CD4-positive, alpha-beta memory T cell (primary cell): ENCODE measurements around the gene PDE8B. TPM values are rescaled to one million over a fixed set of nuclear protein-coding genes. Genes with fewer than 3 reads are reported as not detected.
A peak's percentile ranks its signal among the peaks of the same experiment; 100 is the strongest.
"Not testable (repeated sequence)": the region's sequence is repeated elsewhere in the genome, so short reads cannot be mapped to it uniquely, and the experiment has no call there.

Source experiments
- CTCF ChIA-PET: fragments of 350-600 bp; sonication (Branson Sonifier 250); formaldehyde crosslinking; loops from one replicate; lab custom pipeline; 2021; ENCODE audit warnings: inconsistent platforms; ENCODE audit not compliant: partially characterized antibody; lab: Charles Lee
- POLR2A ChIA-PET: fragments of 350-600 bp; sonication (Branson Sonifier 250); formaldehyde crosslinking; loops from one replicate; lab custom pipeline; 2021; ENCODE audit not compliant: partially characterized antibody; lab: Charles Lee
- DNase-seq, 5 donors: peaks; one replicate each; pipeline versions ENCODE4 v3.0.0 to v3.0.0-alpha.2; 2020 to 2022; ENCODE audit warnings: mixed read lengths in 1 of 5
- H3K27ac ChIP-seq: one replicate; pipeline ENCODE4 v1.7.0; 2013; ENCODE audit warnings: low read depth, low read length
- H3K27me3 ChIP-seq: 2 replicates; pipeline ENCODE4 v1.7.0; 2013; ENCODE audit warnings: mild to moderate bottlenecking, low read length, moderate library complexity; ENCODE audit not compliant: insufficient read depth
- H3K36me3 ChIP-seq: 2 replicates; pipeline ENCODE4 v1.7.0; 2013; ENCODE audit warnings: mild to moderate bottlenecking, low read length, moderate library complexity; ENCODE audit not compliant: insufficient read depth
- H3K4me1 ChIP-seq: 2 replicates; pipeline ENCODE4 v1.7.0; 2013; ENCODE audit warnings: mild to moderate bottlenecking, low read length, moderate library complexity; ENCODE audit not compliant: insufficient read depth
- H3K4me3 ChIP-seq, 2 donors: one replicate each; pipeline ENCODE4 v1.7.0; 2013; ENCODE audit warnings: low read length in 2 of 2, mild to moderate bottlenecking in 1 of 2
- H3K9me3 ChIP-seq, 2 donors: one replicate each; pipeline ENCODE4 v1.7.0; 2013; ENCODE audit warnings: low read length in 2 of 2, control low read depth in 1 of 2; ENCODE audit not compliant: control insufficient read depth in 1 of 2
- H3K27ac Mint-ChIP-seq, 7 donors: one replicate each; pipeline ENCODE4 v1.8.0; 2020 to 2021; ENCODE audit warnings: mixed read lengths in 7 of 7, mild to moderate bottlenecking in 6 of 7, inconsistent platforms in 3 of 7, moderate library complexity in 3 of 7
- H3K27me3 Mint-ChIP-seq, 2 donors: one replicate each; pipeline ENCODE4 v1.8.0; 2020 to 2021; ENCODE audit warnings: mixed read lengths in 2 of 2
- H3K36me3 Mint-ChIP-seq, 2 donors: one replicate each; pipeline ENCODE4 v1.8.0; 2020 to 2021; ENCODE audit warnings: mixed read lengths in 2 of 2, inconsistent platforms in 1 of 2, mild to moderate bottlenecking in 1 of 2
- H3K4me1 Mint-ChIP-seq, 4 donors: one replicate each; pipeline ENCODE4 v1.8.0; 2020 to 2021; ENCODE audit warnings: mixed read lengths in 4 of 4, mild to moderate bottlenecking in 1 of 4
- H3K4me3 Mint-ChIP-seq, 8 donors: one replicate each; pipeline ENCODE4 v1.8.0; 2020 to 2021; ENCODE audit warnings: mixed read lengths in 8 of 8, mild to moderate bottlenecking in 7 of 8, moderate library complexity in 6 of 8, inconsistent platforms in 3 of 8
- H3K9me3 Mint-ChIP-seq, 8 donors: one replicate each; pipeline ENCODE4 v1.8.0; 2020 to 2021; ENCODE audit warnings: mixed read lengths in 8 of 8, mild to moderate bottlenecking in 5 of 8, inconsistent platforms in 3 of 8, moderate library complexity in 1 of 8
- intact Hi-C: fragments of 100-400 bp; cut with micrococcal nuclease; formaldehyde crosslinking; loops from one replicate; pipeline ENCODE4 v1.15.1; 2023
- polyA plus RNA-seq, 2 donors: library from polyadenylated mRNA; unstranded; fragments of 300-500 nt; fragmentation: Illumina TruSeq; gene quantifications; one replicate each; pipeline ENCODE4 v1.2.3, GENCODE V29; 2021
- total RNA-seq, 2 experiments: library from RNA; stranded (reverse); gene quantifications; one replicate each; pipeline ENCODE4 v1.2.3, GENCODE V29; 2021

PDE8B gene
- total and polyA plus RNA-seq, 4 experiments from 2014 or later = 0.26 TPM; not detected in 3

DNA sequence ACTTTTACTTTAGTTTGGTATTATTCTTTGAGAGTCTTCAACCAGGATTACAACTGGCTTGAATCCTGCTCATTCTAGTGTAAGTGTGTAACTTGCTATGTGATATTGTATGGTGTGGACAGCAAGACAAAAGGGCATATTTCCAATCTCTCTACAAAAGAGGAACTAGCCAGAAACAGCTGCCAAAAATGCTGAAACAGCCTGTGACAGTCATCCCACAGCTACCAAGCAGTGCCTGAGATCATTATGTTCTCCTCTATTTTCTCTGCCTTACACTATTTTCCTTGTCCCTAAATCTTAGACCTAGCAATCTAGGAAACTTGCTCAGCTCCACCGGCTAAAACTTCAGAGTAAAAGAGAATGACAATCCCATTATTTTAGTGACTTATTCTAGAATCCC, 238.8 kb downstream of the PDE8B start:
- H3K27ac Mint-ChIP-seq = no peak overlapping the region
- H3K4me1 ChIP-seq = no peaks in the 10 kb centered on the region
- no peak overlapping the region for H3K4me3 Mint-ChIP-seq
- ChIA-PET POLR2A (no interaction called here), CTCF (no interaction called here)
- peaks cover 0 to 2% (median 0%) of the 10 kb centered on the region in 4 donors for H3K4me1 Mint-ChIP-seq
- H3K27ac ChIP-seq = no peak overlapping the region
- no peak overlapping the region for H3K4me3 ChIP-seq
- no peaks in the 10 kb centered on the region for H3K27me3 ChIP-seq
- peaks cover 0 to 3% (median 2%) of the 10 kb centered on the region in 8 donors for H3K9me3 Mint-ChIP-seq
- intact Hi-C loops = no loop called here
- no peaks in the 10 kb centered on the region for H3K27me3 Mint-ChIP-seq
- H3K36me3 ChIP-seq = no peaks in the 10 kb centered on the region
- no peaks in the 10 kb centered on the region for H3K9me3 ChIP-seq
- H3K36me3 Mint-ChIP-seq = peaks cover 54 to 74% of the 10 kb centered on the region in 2 donors
- no peak for DNase-seq

DNA sequence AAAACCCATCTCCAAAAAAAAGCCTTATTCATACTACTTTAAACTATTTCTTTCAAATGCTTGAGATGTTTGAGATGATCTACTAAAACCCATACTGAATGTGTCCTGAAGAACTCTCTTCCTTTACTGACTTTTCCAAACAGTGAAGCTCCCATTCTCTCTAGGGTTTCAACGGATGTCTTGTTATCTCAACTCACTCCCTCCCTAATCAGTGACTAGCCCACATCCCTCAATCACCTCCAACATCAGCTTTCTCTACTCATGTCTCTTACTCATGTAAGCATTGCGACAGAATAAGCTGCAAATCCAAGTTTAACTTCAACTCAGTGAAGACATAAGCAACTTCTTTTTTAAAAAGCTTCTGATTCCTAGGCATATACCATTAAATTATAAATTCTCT, 239.5 kb downstream of the PDE8B start:
- peaks cover 49 to 72% of the 10 kb centered on the region in 2 donors for H3K36me3 Mint-ChIP-seq
- peaks cover 0 to 3% (median 2%) of the 10 kb centered on the region in 8 donors for H3K9me3 Mint-ChIP-seq
- Histone ChIP-seq H3K27ac (no peak overlapping the region), H3K4me3 (no peak overlapping the region), H3K36me3 (no peaks in the 10 kb centered on the region), H3K27me3 (no peaks in the 10 kb centered on the region), H3K9me3 (no peaks in the 10 kb centered on the region), H3K4me1 (no peaks in the 10 kb centered on the region)
- H3K4me1 Mint-ChIP-seq = peaks cover 0 to 2% (median 0%) of the 10 kb centered on the region in 4 donors
- POLR2A ChIA-PET = no interaction called here
- intact Hi-C loops = no loop called here
- no peak overlapping the region for H3K4me3 Mint-ChIP-seq
- no peak for DNase-seq
- CTCF ChIA-PET = no interaction called here
- H3K27ac Mint-ChIP-seq = no peak overlapping the region
- H3K27me3 Mint-ChIP-seq = no peaks in the 10 kb centered on the region

GRCh38 chr5:77452351-77452750, 241.9 kb downstream of the PDE8B start:
- Mint-ChIP-seq H3K27me3 (no peaks in the 10 kb centered on the region), H3K4me3 (no peak overlapping the region), H3K27ac (no peak overlapping the region), H3K9me3 (peaks cover 0 to 4% (median under 1%) of the 10 kb centered on the region in 8 donors), H3K36me3 (peaks cover 29 to 56% of the 10 kb centered on the region in 2 donors), H3K4me1 (no peaks in the 10 kb centered on the region)
- H3K4me3 ChIP-seq = no peak overlapping the region
- no peaks in the 10 kb centered on the region for H3K27me3 ChIP-seq
- H3K4me1 ChIP-seq = no peaks in the 10 kb centered on the region
- no peak overlapping the region for H3K27ac ChIP-seq
- H3K9me3 ChIP-seq = no peaks in the 10 kb centered on the region
- H3K36me3 ChIP-seq = no peaks in the 10 kb centered on the region
- ChIA-PET POLR2A (no interaction called here), CTCF (no interaction called here)
- DNase-seq = no peak
- intact Hi-C loops = no loop called here

- DNase-seq = no peak
- Mint-ChIP-seq H3K27ac (no peak overlapping the region), H3K36me3 (peaks cover 18 to 41% of the 10 kb centered on the region in 2 donors), H3K4me1 (no peaks in the 10 kb centered on the region), H3K9me3 (peaks cover 0 to 2% (median 0%) of the 10 kb centered on the region in 8 donors), H3K27me3 (no peaks in the 10 kb centered on the region), H3K4me3 (no peak overlapping the region)
- no peaks in the 10 kb centered on the region for H3K36me3 ChIP-seq
- intact Hi-C loops = no loop called here
- no peaks in the 10 kb centered on the region for H3K4me1 ChIP-seq
- no peaks in the 10 kb centered on the region for H3K9me3 ChIP-seq
- H3K4me3 ChIP-seq = no peak overlapping the region
- H3K27ac ChIP-seq = no peak overlapping the region
- ChIA-PET POLR2A (no interaction called here), CTCF (interaction anchor here (1.0 kb wide), 1 partner anchor 38 kb away, joined by 4 read pairs; the partner anchor contains the start of gene WDR41)
- no peaks in the 10 kb centered on the region for H3K27me3 ChIP-seq
Measured at GRCh38 chr5:77454123-77454522, 243.6 kb downstream of the PDE8B start.

- POLR2A ChIA-PET = no interaction called here
Measured at GRCh38 chr5:77461287-77461686, 250.8 kb downstream of the PDE8B start.

DNA sequence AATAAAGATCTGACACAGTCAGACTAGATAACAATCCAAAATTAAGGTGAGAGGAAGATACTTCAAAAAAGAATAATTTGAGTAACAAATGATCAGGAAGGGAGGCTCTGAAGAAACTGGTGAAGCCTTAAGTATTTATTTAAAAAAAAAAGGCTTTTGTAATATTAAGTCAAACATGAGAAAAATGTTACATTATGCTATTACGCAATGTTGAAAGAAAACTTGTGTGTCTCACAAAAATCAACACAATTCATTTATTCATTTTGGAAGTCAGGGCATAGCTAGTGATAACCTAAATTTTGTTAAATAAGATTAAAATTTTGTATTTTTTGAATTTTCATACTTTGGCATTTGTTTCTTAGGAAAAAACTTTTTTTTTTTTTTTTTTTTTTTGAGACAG, 253.4 kb downstream of the PDE8B start:
- no peak for DNase-seq
- Histone ChIP-seq H3K27me3 (no peaks in the 10 kb centered on the region), H3K27ac (no peak overlapping the region), H3K36me3 (no peaks in the 10 kb centered on the region), H3K4me1 (no peaks in the 10 kb centered on the region), H3K4me3 (no peak overlapping the region), H3K9me3 (no peaks in the 10 kb centered on the region)
- CTCF ChIA-PET = no interaction called here
- H3K36me3 Mint-ChIP-seq = peaks cover 14 to 21% of the 10 kb centered on the region in 2 donors
- POLR2A ChIA-PET = no interaction called here
- H3K4me1 Mint-ChIP-seq = peaks cover 0 to 8% (median 5%) of the 10 kb centered on the region in 4 donors
- peaks cover 0 to 3% (median 0%) of the 10 kb centered on the region in 8 donors for H3K9me3 Mint-ChIP-seq
- H3K27me3 Mint-ChIP-seq = no peaks in the 10 kb centered on the region
- no peak overlapping the region for H3K27ac Mint-ChIP-seq
- H3K4me3 Mint-ChIP-seq = no peak overlapping the region
- intact Hi-C loops = no loop called here

More at GRCh38 chr5:77461287-77461686, 250.8 kb downstream of the PDE8B start:
- no peak overlapping the region for H3K27ac Mint-ChIP-seq
- H3K4me1 Mint-ChIP-seq = peaks cover 0 to 8% (median 3%) of the 10 kb centered on the region in 4 donors
- intact Hi-C loops = no loop called here
- DNase-seq = no peak
- Histone ChIP-seq H3K36me3 (no peaks in the 10 kb centered on the region), H3K4me3 (no peak overlapping the region), H3K27me3 (no peaks in the 10 kb centered on the region), H3K4me1 (no peaks in the 10 kb centered on the region), H3K27ac (no peak overlapping the region), H3K9me3 (no peaks in the 10 kb centered on the region)
- H3K9me3 Mint-ChIP-seq = peaks cover 0 to 2% (median 0%) of the 10 kb centered on the region in 8 donors
- no peak overlapping the region for H3K4me3 Mint-ChIP-seq
- CTCF ChIA-PET = no interaction called here
- H3K36me3 Mint-ChIP-seq = peaks cover 11 to 14% of the 10 kb centered on the region in 2 donors
- H3K27me3 Mint-ChIP-seq = no peaks in the 10 kb centered on the region

- H3K4me3 ChIP-seq, H3K9me3 ChIP-seq, H3K27ac ChIP-seq, H3K36me3 ChIP-seq, H3K27me3 Mint-ChIP-seq, DNase-seq, intact Hi-C loops, H3K27ac Mint-ChIP-seq, H3K27me3 ChIP-seq, CTCF ChIA-PET, POLR2A ChIA-PET, H3K4me1 ChIP-seq: not testable (repeated sequence)
- peaks cover 0 to 15% (median 6%) of the 10 kb centered on the region in 4 donors for H3K4me1 Mint-ChIP-seq
- H3K9me3 Mint-ChIP-seq = peaks cover 0 to 16% (median 11%) of the 10 kb centered on the region in 8 donors
- H3K4me3 Mint-ChIP-seq = peak overlapping the region in 1 of 8 donors; percentile 26
- peaks cover 24 to 39% of the 10 kb centered on the region in 2 donors for H3K36me3 Mint-ChIP-seq
Measured at GRCh38 chr5:77468875-77469274, 258.4 kb downstream of the PDE8B start.
